K562 (cell line): ENCODE data around the gene SYN1. TPM values are rescaled to one million over a fixed set of nuclear protein-coding genes. Genes with fewer than 3 reads are reported as not detected.
A peak's percentile ranks its signal among the peaks of the same experiment; 100 is the strongest.

Experiments
- ATAC-seq: fragments of 200-7000 bp; cut with Tn5 transposase; 3 replicates; pipeline ENCODE4 v1.9.1; 2020; ENCODE audit warnings: moderate library complexity
- BruUV-seq: library from RNA; stranded (reverse); fragments of 400-500 nt; replicated peaks from 2 replicates; lab custom pipeline; 2021; lab: Mats Ljungman, UMichigan
- CTCF ChIA-PET: fragments of 300-600 bp; formaldehyde crosslinking; extraction: SDS; loops from one replicate; lab custom pipeline; 2021; ENCODE audit warnings: low intra/inter-chr PET ratio; lab: Yijun Ruan, JAX
- POLR2A ChIA-PET: fragments of 300-600, 350-650 bp; sonication (Branson Sonifier 250); formaldehyde crosslinking; extraction: SDS; loops from one replicate; lab custom pipeline; 2021; ENCODE audit warnings: antibody characterized with exemption, inconsistent platforms; lab: Yijun Ruan, JAX
- DNase-seq, 4 experiments: peaks; one replicate each; pipeline versions ENCODE4 v3.0.0 to v3.0.0-alpha.2; 2011 to 2018; ENCODE audit warnings: low spot score in 3 of 4, mixed read lengths in 3 of 4; ENCODE audit errors: extremely low read depth in 1 of 4
- FAIRE-seq: peaks from 2 replicates; lab custom pipeline; 2011; peaks lifted over from hg19 to GRCh38; lab: Jason Lieb, UNC
- H2AFZ ChIP-seq: 2 replicates; pipeline ENCODE4 v1.6.0; 2011; ENCODE audit warnings: low read depth, low read length, control low read depth, inconsistent platforms
- H3K27ac ChIP-seq: fragments of 200-600 bp; 3 replicates; pipeline ENCODE4 v1.8.0; 2011; ENCODE audit warnings: low read depth, mild to moderate bottlenecking, control low read depth, inconsistent platforms, low read length, moderate library complexity, mixed read lengths; ENCODE audit errors: extremely low read depth
- H3K27me3 ChIP-seq, 2 experiments: fragments of 300-600 bp in 1 of 2; 2 replicates in 1 of 2; 3 replicates in 1 of 2; pipeline versions ENCODE4 v1.6.0 to v1.8.0; 2011; ENCODE audit warnings: inconsistent platforms in 2 of 2, low read length in 2 of 2, mild to moderate bottlenecking in 1 of 2, mixed read lengths in 1 of 2, moderate library complexity in 1 of 2; ENCODE audit not compliant: control insufficient read depth in 2 of 2, insufficient read depth in 2 of 2
- H3K36me3 ChIP-seq: fragments of 300-600 bp; 3 replicates; pipeline ENCODE4 v1.8.0; 2011; ENCODE audit warnings: mild to moderate bottlenecking, low read length, inconsistent platforms; ENCODE audit not compliant: control insufficient read depth, insufficient read depth
- H3K4me1 ChIP-seq, 2 experiments: fragments of 200-600 bp in 1 of 2; replicated peaks in 1 of 2; 2 replicates in 1 of 2; 3 replicates in 1 of 2; pipeline versions ENCODE4 v1.5.1 to v1.8.0; 2011; ENCODE audit warnings: inconsistent platforms in 2 of 2, low read length in 2 of 2, mild to moderate bottlenecking in 1 of 2, mixed read lengths in 1 of 2, moderate library complexity in 1 of 2; ENCODE audit not compliant: control insufficient read depth in 2 of 2, insufficient read depth in 2 of 2
- H3K4me2 ChIP-seq: 2 replicates; pipeline ENCODE4 v1.6.1; 2011; ENCODE audit warnings: low read length, control low read depth, inconsistent platforms, mixed read lengths; ENCODE audit not compliant: insufficient read depth
- H3K4me3 ChIP-seq: fragments of 200-600 bp; sonication (generic), shearing (Covaris generic); 2 replicates; pipeline ENCODE4 v1.5.1; 2016; ENCODE audit warnings: control low read depth, inconsistent platforms
- H3K79me2 ChIP-seq: fragments of 200-600 bp; 3 replicates; pipeline ENCODE4 v1.8.0; 2011; ENCODE audit warnings: low read length, inconsistent platforms; ENCODE audit not compliant: control insufficient read depth, insufficient read depth
- H3K9ac ChIP-seq, 2 experiments: 2 replicates each; pipeline versions ENCODE4 v1.6.0 to v1.6.1; 2011; ENCODE audit warnings: low read depth in 2 of 2, low read length in 2 of 2, control low read depth in 1 of 2, inconsistent platforms in 1 of 2, mild to moderate bottlenecking in 1 of 2, mixed read lengths in 1 of 2; ENCODE audit not compliant: insufficient read depth in 1 of 2
- H3K9me1 ChIP-seq: one replicate; pipeline ENCODE4 v1.6.0; 2011; ENCODE audit warnings: inconsistent platforms, mild to moderate bottlenecking, low read length, moderate library complexity; ENCODE audit not compliant: control insufficient read depth, insufficient read depth
- H3K9me3 ChIP-seq: replicated peaks from 2 replicates; pipeline ENCODE4 v1.5.1; 2011; ENCODE audit warnings: low read depth, low read length, inconsistent platforms; ENCODE audit not compliant: control insufficient read depth, insufficient read depth
- H4K20me1 ChIP-seq: replicated peaks from 2 replicates; pipeline ENCODE4 v1.6.1; 2011; ENCODE audit warnings: low read length, inconsistent platforms, mixed read lengths; ENCODE audit not compliant: control insufficient read depth, insufficient read depth
- ARID2 ChIP-seq: fragments of 450-650 bp; IDR thresholded peaks from 2 replicates; pipeline ENCODE4 v1.6.1; 2017; ENCODE audit warnings: antibody characterized with exemption, mild to moderate bottlenecking
- CTCF ChIP-seq, 3 experiments: IDR thresholded peaks in 2 of 3; conservative IDR thresholded peaks in 1 of 3; 2 replicates each; pipeline ENCODE4 v1.5.1; 2011 to 2012; ENCODE audit warnings: low read length in 3 of 3, mild to moderate bottlenecking in 3 of 3, control low read depth in 2 of 3, improper control_type of control experiment in 1 of 3, inconsistent platforms in 1 of 3, low read depth in 1 of 3, mixed read lengths in 1 of 3, moderate library complexity in 1 of 3; ENCODE audit not compliant: insufficient read depth in 2 of 3
- FOXP4 ChIP-seq: sonication (generic); formaldehyde crosslinking; IDR thresholded peaks from 2 replicates; pipeline ENCODE4 v1.8.0; 2022; ENCODE audit warnings: mild to moderate bottlenecking, missing genetic modification reagents, borderline replicate concordance
- KAT7 ChIP-seq: sonication (generic); formaldehyde crosslinking; IDR thresholded peaks from 2 replicates; pipeline ENCODE4 v1.8.0; 2022; ENCODE audit warnings: missing genetic modification reagents, mild to moderate bottlenecking, borderline replicate concordance
- POLR2G ChIP-seq: fragments of 200-400 bp; formaldehyde crosslinking; IDR thresholded peaks from 2 replicates; pipeline ENCODE4 v1.6.1; 2017; ENCODE audit warnings: low read depth, mild to moderate bottlenecking, antibody characterized with exemption, low read length, moderate library complexity
- POU5F1 ChIP-seq: fragments of 150-350 bp; IDR thresholded peaks from 2 replicates; pipeline ENCODE4 v1.6.1; 2014; ENCODE audit warnings: borderline replicate concordance, low read length, low read depth, mild to moderate bottlenecking; ENCODE audit not compliant: partially characterized antibody
- RBFOX2 ChIP-seq: fragments of 200-400 bp; formaldehyde crosslinking; IDR thresholded peaks from 2 replicates; pipeline ENCODE4 v1.6.1; 2017; ENCODE audit warnings: low read depth, mild to moderate bottlenecking, low read length, moderate library complexity
- ZNF146 ChIP-seq: IDR thresholded peaks from one replicate; pipeline ENCODE4 v1.6.1; 2018; ENCODE audit warnings: missing compliant biosample characterization; ENCODE audit not compliant: unreplicated experiment
- WGBS: fragments of 100-300 bp; shearing (Covaris generic); methylation state at CpG from one replicate; pipeline ENCODE4 v1.1.6; 2016; ENCODE audit warnings: low coverage, mixed read lengths; ENCODE audit not compliant: insufficient coverage; ENCODE audit errors: missing lambda C conversion rate; 5-methylcytosine and 5-hydroxymethylcytosine counted together
- in situ Hi-C: fragments of 300-500 bp; cut with MboI; formaldehyde crosslinking; loops from 4 replicates; pipeline ENCODE4 v1.15.0; 2018; ENCODE audit warnings: inconsistent platforms, mixed read lengths
- intact Hi-C: fragments of 100-400 bp; cut with micrococcal nuclease; formaldehyde crosslinking; loops from 2 replicates; pipeline ENCODE4 v1.14.2; 2022
- polyA plus RNA-seq, 8 experiments: library from polyadenylated mRNA; depleted of rRNA in 4 of 8; stranded (reverse) in 5 of 8; unstranded in 3 of 8; fragments of >200 nt; fragmentation: Nextera tagmentation in 2 of 8; fragmentation: Illumina TruSeq in 1 of 8; extraction: Ambion mirVana in 2 of 8; extraction: Trizol in 1 of 8; gene quantifications; 2 replicates each; pipeline versions ENCODE4 v1.2.1 to v1.2.3, GENCODE V29; 2011 to 2014; ENCODE audit warnings: inconsistent platforms in 1 of 8, missing spikeins in 1 of 8
- total RNA-seq, 7 experiments: library from RNA; depleted of rRNA in 6 of 7; stranded (reverse); fragments of >200 nt in 6 of 7; fragmentation: Illumina TruSeq in 2 of 7; extraction: Trizol in 2 of 7; gene quantifications; 2 replicates each; pipeline versions ENCODE4 v1.2.1 to v1.2.3, GENCODE V29; 2011 to 2021; ENCODE audit warnings: low replicate concordance in 1 of 7
- TF ChIP-seq, protein P1 (sequence below): sonication (generic); formaldehyde crosslinking; IDR thresholded peaks from 2 replicates; pipeline ENCODE4 v1.8.1; 2023; ENCODE audit warnings: mild to moderate bottlenecking, missing genetic modification reagents
- TF ChIP-seq, protein P2 (sequence below): fragments of 450-650 bp; IDR thresholded peaks from 2 replicates; pipeline ENCODE4 v1.6.1; 2016

Gene SYN1
- total and polyA plus RNA-seq, 9 of the 15 experiments (the other 6 are each of a cell fraction or from before 2014, with no cell fraction given), result 0.01 to 0.28 (median 0.18) TPM; not detected in 2

DNA sequence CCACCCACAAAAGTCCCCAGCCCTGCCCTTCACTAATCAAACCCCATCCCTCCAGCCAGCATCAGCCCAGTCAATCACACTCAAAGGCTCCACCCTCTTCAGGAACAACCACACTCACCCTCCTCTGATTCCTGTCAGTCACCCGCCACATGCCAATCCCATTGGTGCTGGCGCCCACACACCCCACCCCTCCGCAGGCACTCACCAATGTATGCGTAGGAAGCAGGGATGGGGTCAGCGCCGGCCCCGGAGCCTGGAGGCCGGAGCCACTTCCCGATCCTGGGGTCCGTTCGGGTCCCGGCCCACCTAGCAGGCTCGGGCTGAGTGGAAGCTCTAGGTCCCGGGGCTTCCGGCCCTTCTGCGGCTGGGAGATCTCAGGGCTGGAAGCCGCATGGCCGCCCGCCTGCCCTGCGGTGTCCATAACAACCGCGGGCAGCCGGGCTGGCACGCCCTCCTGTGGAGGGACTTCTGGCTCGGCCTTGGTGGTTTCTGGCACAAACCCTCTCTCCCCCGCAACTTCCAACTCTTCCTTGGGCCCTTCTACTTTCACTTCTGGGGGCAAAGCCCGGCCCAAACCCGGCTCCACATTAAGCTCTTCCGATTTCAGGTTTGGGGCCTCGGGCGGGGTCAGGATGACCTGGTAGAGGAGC, 18.0 kb upstream of the SYN1 start:
- intact Hi-C loops, result no loop called here
- in situ Hi-C loops, result no loop called here
- Histone ChIP-seq H3K4me1 (no peaks in the 10 kb centered on the region), H2AFZ (no peak overlapping the region), H4K20me1 (no peaks in the 10 kb centered on the region), H3K36me3 (peaks cover 71% of the 10 kb centered on the region), H3K27me3 (no peaks in the 10 kb centered on the region), H3K4me3 (no peak overlapping the region), H3K9me3 (no peaks in the 10 kb centered on the region), H3K27ac (no peak overlapping the region), H3K9ac (no peak overlapping the region), H3K79me2 (no peaks in the 10 kb centered on the region; the same call in 1 of the 3 replicates), H3K4me2 (no peak overlapping the region), H3K9me1 (no peaks in the 10 kb centered on the region)
- ATAC-seq, result peak; percentile 50; the same call in 2 of the 3 replicates
- BruUV-seq, result no TSS peak
- FAIRE-seq, result no peak
- DNase-seq, result peak in 2 of 4 experiments; percentile 30 to 33
- CTCF ChIA-PET, result no interaction called here
- WGBS, result 93% methylated on average over 3 of the region's 31 CpGs
- POLR2A ChIA-PET, result no interaction called here
- TF ChIP-seq, protein P1, sequence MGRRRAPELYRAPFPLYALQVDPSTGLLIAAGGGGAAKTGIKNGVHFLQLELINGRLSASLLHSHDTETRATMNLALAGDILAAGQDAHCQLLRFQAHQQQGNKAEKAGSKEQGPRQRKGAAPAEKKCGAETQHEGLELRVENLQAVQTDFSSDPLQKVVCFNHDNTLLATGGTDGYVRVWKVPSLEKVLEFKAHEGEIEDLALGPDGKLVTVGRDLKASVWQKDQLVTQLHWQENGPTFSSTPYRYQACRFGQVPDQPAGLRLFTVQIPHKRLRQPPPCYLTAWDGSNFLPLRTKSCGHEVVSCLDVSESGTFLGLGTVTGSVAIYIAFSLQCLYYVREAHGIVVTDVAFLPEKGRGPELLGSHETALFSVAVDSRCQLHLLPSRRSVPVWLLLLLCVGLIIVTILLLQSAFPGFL (CRISPR knock-in tag), result no peak
- TF ChIP-seq ARID2 (no peak), POLR2G (peak; percentile 46; the same call in 1 of the 2 replicates), CTCF (IDR thresholded peaks at IDR 0.05 in 2 of 3, conservative IDR thresholded peaks at IDR 0.05 in 1 of 3; ENCODE audit: insufficient read depth in 2 of 3, low read depth in 1 of 3, low read length in 3 of 3) (no peak), POU5F1 (no peak), ZNF146 (CRISPR knock-in tag) (no peak), RBFOX2 (peak; percentile 39; the same call in 1 of the 2 replicates), KAT7 (CRISPR knock-in tag) (no peak), FOXP4 (CRISPR knock-in tag) (no peak)
- TF ChIP-seq, protein P2, sequence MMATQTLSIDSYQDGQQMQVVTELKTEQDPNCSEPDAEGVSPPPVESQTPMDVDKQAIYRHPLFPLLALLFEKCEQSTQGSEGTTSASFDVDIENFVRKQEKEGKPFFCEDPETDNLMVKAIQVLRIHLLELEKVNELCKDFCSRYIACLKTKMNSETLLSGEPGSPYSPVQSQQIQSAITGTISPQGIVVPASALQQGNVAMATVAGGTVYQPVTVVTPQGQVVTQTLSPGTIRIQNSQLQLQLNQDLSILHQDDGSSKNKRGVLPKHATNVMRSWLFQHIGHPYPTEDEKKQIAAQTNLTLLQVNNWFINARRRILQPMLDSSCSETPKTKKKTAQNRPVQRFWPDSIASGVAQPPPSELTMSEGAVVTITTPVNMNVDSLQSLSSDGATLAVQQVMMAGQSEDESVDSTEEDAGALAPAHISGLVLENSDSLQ, result peak; percentile 89
